Tibial artery (tissue), 4 donors: Measurements from ENCODE around the gene GBE1.
"Not testable (repeated sequence)": the region's sequence is repeated elsewhere in the genome, so short reads cannot be mapped to it uniquely, and the experiment has no call there.

Experiments
- DNase-seq, 2 donors: peaks; one replicate each; pipeline ENCODE4 v3.0.0-alpha.2; 2019
- H3K27ac ChIP-seq, 2 donors: fragments of 200-600 bp; sonication (generic) in 1 of 2; 1 replicate in 1 of 2; 2 replicates in 1 of 2; pipeline ENCODE4 v1.5.1; 2018 to 2019; ENCODE audit warnings: mild to moderate bottlenecking in 1 of 2
- H3K27me3 ChIP-seq, 2 donors: fragments of 200-600 bp; sonication (generic) in 1 of 2; one replicate each; pipeline versions ENCODE4 v1.5.1 to v1.6.0; 2016 to 2019
- H3K36me3 ChIP-seq, 3 donors: fragments of 200-600 bp; sonication (generic) in 2 of 3; one replicate each; pipeline ENCODE4 v1.5.1; 2016 to 2019; ENCODE audit warnings: mild to moderate bottlenecking in 2 of 3
- H3K4me1 ChIP-seq, 4 donors: fragments of 200-600 bp; sonication (generic) in 2 of 4; 1 replicate in 3 of 4; 2 replicates in 1 of 4; pipeline ENCODE4 v1.5.1; 2016 to 2019
- H3K4me3 ChIP-seq, 2 donors: fragments of 200-600 bp; sonication (generic) in 1 of 2; 1 replicate in 1 of 2; 2 replicates in 1 of 2; pipeline ENCODE4 v1.5.1; 2018 to 2019; ENCODE audit warnings: mild to moderate bottlenecking in 2 of 2
- H3K9me3 ChIP-seq, 3 donors: fragments of 200-600 bp; sonication (generic) in 1 of 3; one replicate each; pipeline ENCODE4 v1.5.1; 2016 to 2019
- intact Hi-C: fragments of 100-400 bp; cut with DNase I; formaldehyde crosslinking; loops from one replicate; pipeline ENCODE4 v1.15.0; 2023; ENCODE audit warnings: low total_unique reads
- TF ChIP-seq, protein P1 (sequence below), 2 experiments: fragments of 200-600 bp in 1 of 2; fragments of 450-650 bp in 1 of 2; IDR thresholded peaks; one replicate each; pipeline ENCODE4 v1.5.1; 2017 to 2019; ENCODE audit warnings: antibody characterized with exemption in 2 of 2, mild to moderate bottlenecking in 1 of 2, moderate library complexity in 1 of 2

The GBE1 gene

GRCh38 chr3:81763001-81763400 lies 1.6 kb upstream of the GBE1 start:
- DNase-seq: no peak
- intact Hi-C loops: no loop called here
- Histone ChIP-seq H3K27ac (peak overlapping the region; percentile 94 to 97), H3K4me1 (peaks cover 0 to 37% (median 23%) of the 10 kb centered on the region in 4 donors), H3K36me3 (no peaks in the 10 kb centered on the region), H3K27me3 (no peaks in the 10 kb centered on the region), H3K9me3 (no peaks in the 10 kb centered on the region), H3K4me3 (no peak overlapping the region)
- TF ChIP-seq, protein P1, sequence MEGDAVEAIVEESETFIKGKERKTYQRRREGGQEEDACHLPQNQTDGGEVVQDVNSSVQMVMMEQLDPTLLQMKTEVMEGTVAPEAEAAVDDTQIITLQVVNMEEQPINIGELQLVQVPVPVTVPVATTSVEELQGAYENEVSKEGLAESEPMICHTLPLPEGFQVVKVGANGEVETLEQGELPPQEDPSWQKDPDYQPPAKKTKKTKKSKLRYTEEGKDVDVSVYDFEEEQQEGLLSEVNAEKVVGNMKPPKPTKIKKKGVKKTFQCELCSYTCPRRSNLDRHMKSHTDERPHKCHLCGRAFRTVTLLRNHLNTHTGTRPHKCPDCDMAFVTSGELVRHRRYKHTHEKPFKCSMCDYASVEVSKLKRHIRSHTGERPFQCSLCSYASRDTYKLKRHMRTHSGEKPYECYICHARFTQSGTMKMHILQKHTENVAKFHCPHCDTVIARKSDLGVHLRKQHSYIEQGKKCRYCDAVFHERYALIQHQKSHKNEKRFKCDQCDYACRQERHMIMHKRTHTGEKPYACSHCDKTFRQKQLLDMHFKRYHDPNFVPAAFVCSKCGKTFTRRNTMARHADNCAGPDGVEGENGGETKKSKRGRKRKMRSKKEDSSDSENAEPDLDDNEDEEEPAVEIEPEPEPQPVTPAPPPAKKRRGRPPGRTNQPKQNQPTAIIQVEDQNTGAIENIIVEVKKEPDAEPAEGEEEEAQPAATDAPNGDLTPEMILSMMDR (IDR thresholded peaks at IDR 0.05): no peak

DNA sequence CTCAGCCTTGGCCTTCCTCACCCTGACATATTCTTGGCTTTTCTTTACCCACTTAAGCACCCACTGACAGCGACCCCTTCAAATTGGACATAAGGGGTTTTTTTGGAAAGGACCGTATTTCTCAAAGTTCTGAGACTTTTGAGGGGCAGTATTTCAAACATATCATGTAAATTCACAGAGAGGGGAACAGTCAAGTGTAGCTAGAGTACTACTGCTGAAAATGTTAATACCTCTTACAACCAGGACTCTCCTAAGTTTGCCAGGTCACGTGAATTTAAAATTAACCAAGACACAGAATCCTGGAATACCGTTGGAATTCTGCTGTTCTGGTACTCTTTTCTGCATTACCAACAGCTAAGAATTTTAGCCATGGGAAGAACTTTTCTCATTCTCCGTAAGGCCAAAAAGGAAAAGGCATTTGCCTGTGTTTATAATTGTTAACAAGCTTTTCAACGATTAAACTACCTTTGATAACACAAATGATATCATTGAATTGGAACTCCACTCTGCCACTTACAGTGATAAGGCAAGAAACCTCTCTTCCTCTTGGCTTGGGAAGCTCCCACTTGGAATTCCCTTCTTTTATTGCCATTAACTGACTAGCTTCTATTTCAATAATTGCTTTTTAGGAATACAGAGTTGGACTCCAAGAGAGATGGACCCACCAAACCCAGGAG lies 597 bp upstream of the GBE1 start:
- no peak for DNase-seq
- TF ChIP-seq, protein P1 (IDR thresholded peaks at IDR 0.05): peak in 1 of 2 experiments; percentile 7
- intact Hi-C loops: no loop called here
- Histone ChIP-seq H3K4me3 (peak overlapping the region; percentile 65 to 71), H3K9me3 (no peaks in the 10 kb centered on the region), H3K36me3 (no peaks in the 10 kb centered on the region), H3K4me1 (peaks cover 0 to 46% (median 26%) of the 10 kb centered on the region in 4 donors), H3K27ac (peak overlapping the region; percentile 94 to 97), H3K27me3 (no peaks in the 10 kb centered on the region)

DNA sequence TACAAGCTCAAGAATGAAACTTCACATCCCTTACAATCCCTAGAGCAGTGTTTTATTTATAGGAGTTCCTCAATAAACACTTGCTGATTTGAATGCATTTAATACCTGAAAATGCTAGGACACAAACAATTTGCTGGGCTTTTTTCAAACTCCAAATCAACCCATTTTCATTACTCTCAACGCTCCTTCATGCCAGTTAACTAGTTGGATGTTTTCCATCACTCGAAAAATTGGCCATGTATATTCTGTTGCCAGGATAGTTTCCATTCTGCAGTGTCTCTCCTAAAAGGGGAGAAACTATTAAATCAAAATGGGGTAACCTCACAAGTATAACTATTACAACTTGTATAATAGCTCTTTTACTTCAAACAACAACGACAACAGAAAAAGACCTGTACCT lies 1.2 kb downstream of the GBE1 start:
- Histone ChIP-seq H3K27ac (peak overlapping the region; percentile 94 to 97), H3K4me1 (peaks cover 0 to 65% (median 28%) of the 10 kb centered on the region in 4 donors), H3K36me3 (no peaks in the 10 kb centered on the region), H3K9me3 (no peaks in the 10 kb centered on the region), H3K4me3 (peak overlapping the region; percentile 65 to 71), H3K27me3 (no peaks in the 10 kb centered on the region)
- DNase-seq: no peak
- TF ChIP-seq, protein P1 (IDR thresholded peaks at IDR 0.05): no peak
- intact Hi-C loops: no loop called here

DNA sequence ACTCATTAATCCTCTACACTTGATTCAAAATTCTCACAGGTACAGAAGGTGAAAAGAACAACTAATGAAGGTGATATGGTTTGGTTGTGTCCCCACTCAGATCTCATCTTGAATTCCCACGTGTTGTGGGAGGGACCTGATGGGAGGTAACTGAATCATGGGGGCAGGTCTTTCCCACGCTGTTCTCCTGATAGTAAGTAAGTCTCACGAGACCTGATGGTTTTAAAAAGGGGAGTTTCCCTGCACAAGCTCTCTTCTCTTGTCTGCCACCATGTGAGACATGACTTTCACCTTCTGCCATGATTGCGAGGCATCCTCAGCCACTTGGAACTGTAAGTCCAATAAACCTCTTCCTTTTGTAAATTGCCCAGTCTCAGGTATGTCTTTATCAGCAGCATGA lies 2.7 kb downstream of the GBE1 start:
- H3K9me3 ChIP-seq, H3K36me3 ChIP-seq, H3K4me3 ChIP-seq, DNase-seq, intact Hi-C loops, H3K27me3 ChIP-seq: not testable (repeated sequence)
- Histone ChIP-seq H3K27ac (peak overlapping the region; percentile 94 to 97), H3K4me1 (peaks cover 0 to 66% (median 28%) of the 10 kb centered on the region in 4 donors)

DNA sequence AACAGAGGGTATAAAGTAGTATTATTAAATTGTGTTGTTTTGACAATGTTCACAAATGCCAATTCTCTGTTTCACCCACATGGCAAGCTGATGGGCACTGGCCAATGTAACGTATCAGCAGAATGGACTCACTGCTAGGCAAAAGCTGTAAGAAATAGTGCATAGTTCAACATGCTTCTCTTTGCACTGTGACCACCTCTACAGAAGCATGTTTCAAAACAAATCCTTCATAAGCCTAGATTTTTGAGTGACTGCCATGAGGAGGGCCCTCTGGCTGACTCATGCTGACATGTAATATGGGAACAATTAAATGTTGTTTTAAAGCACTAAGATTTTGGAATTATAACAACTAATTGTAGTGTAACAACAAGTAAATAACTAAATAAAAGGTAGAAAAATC lies 3.2 kb downstream of the GBE1 start:
- Histone ChIP-seq H3K27me3 (no peaks in the 10 kb centered on the region), H3K27ac (peak overlapping the region; percentile 94 to 97), H3K4me1 (peaks cover 0 to 68% (median 28%) of the 10 kb centered on the region in 4 donors), H3K9me3 (no peaks in the 10 kb centered on the region), H3K4me3 (no peak overlapping the region), H3K36me3 (no peaks in the 10 kb centered on the region)
- intact Hi-C loops: no loop called here
- DNase-seq: peak in 1 of 2 donors; percentile 63
- TF ChIP-seq, protein P1 (IDR thresholded peaks at IDR 0.05): peak in 1 of 2 experiments; percentile 11

GRCh38 chr3:81753416-81754027 lies 7.9 kb downstream of the GBE1 start:
- H3K4me3 ChIP-seq: no peak overlapping the region
- H3K27me3 ChIP-seq: no peaks in the 10 kb centered on the region
- TF ChIP-seq, protein P1 (IDR thresholded peaks at IDR 0.05): no peak
- DNase-seq: no peak
- H3K27ac ChIP-seq: peak overlapping the region in 1 of 2 donors; percentile 20
- peaks cover 0 to 11% (median 0%) of the 10 kb centered on the region in 3 donors for H3K36me3 ChIP-seq
- no peaks in the 10 kb centered on the region for H3K9me3 ChIP-seq
- intact Hi-C loops: no loop called here
- peaks cover 0 to 79% (median 10%) of the 10 kb centered on the region in 4 donors for H3K4me1 ChIP-seq
